ENCODE data around the gene KMT5C. TPM values are rescaled to one million over a fixed set of nuclear protein-coding genes. Genes with fewer than 3 reads are reported as not detected.
A peak's percentile ranks its signal among the peaks of the same experiment; 100 is the strongest.

The KMT5C gene
- total RNA-seq, 2 donors from 2014 or later = 73.1 to 80.6 TPM

DNA sequence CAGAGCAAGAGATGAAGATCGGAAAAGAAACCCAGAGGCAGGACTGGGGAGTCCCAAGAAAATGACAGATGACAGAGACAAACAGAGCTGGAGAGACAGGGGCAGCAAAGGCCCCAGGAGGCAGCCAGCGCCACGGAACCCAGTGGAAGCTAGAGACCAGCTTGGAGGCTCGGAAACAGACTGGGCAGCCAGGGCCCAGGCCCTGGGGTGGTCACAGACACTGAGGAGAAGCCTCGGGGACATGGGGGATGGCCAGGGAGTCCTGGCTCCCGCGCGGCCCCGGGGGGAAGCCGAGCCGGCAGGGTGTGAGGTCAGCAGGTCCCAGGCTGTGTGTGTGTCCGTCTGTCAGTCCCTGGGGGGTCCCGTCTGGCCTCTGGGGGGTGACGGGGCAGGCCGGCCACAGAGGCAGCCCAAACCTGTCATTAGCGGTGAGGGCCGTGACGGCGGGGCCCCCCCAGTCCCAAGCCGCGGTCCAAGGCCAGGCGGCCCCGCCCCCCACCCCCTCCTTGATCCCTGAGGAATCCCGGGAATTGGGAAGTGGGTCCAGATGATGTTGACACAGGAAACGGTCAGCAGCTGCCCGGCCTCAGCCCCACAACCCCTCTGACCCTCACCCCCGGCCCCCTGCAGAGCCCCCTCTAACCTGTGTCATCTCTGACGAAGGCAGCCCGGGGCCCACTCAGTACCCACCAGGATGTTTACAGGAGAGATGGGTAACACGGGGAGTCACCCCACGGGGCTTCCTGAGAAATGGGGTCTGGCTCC, 34.5 kb downstream of the KMT5C start:
- Histone ChIP-seq H3K27me3 (ENCODE audit: control insufficient read depth, insufficient read depth, low read length, poor library complexity, severe bottlenecking) (peaks cover 37% of the 10 kb centered on the region), H3K27ac (ENCODE audit: low read depth, low read length) (no peak overlapping the region), H3K36me3 (ENCODE audit: control insufficient read depth, insufficient read depth, low read length) (no peaks in the 10 kb centered on the region), H3K4me3 (ENCODE audit: low read length) (no peak overlapping the region), H3K9ac (ENCODE audit: extremely low read depth, low read length, poor library complexity, severe bottlenecking) (no peak overlapping the region), H3K9me3 (ENCODE audit: control insufficient read depth, low read length) (no peaks in the 10 kb centered on the region), H3K4me1 (ENCODE audit: control insufficient read depth, insufficient read depth, low read length) (peaks cover 5% of the 10 kb centered on the region)
- Mint-ChIP-seq H3K36me3 (ENCODE audit: low read depth) (no peaks in the 10 kb centered on the region), H3K27ac (peak overlapping the region; percentile 27), H3K4me3 (peak overlapping the region; percentile 27), H3K27me3 (ENCODE audit: insufficient read depth) (peaks cover 61% of the 10 kb centered on the region), H3K9me3 (no peaks in the 10 kb centered on the region), H3K4me1 (peaks cover 16% of the 10 kb centered on the region)
- WGBS, 2 experiments (ENCODE audit: insufficient coverage in 1 of 2, insufficient read length in 1 of 2) = 14 to 23% methylated on average over 6 to 31 of the region's 31 CpGs
- TF ChIP-seq, protein P1, sequence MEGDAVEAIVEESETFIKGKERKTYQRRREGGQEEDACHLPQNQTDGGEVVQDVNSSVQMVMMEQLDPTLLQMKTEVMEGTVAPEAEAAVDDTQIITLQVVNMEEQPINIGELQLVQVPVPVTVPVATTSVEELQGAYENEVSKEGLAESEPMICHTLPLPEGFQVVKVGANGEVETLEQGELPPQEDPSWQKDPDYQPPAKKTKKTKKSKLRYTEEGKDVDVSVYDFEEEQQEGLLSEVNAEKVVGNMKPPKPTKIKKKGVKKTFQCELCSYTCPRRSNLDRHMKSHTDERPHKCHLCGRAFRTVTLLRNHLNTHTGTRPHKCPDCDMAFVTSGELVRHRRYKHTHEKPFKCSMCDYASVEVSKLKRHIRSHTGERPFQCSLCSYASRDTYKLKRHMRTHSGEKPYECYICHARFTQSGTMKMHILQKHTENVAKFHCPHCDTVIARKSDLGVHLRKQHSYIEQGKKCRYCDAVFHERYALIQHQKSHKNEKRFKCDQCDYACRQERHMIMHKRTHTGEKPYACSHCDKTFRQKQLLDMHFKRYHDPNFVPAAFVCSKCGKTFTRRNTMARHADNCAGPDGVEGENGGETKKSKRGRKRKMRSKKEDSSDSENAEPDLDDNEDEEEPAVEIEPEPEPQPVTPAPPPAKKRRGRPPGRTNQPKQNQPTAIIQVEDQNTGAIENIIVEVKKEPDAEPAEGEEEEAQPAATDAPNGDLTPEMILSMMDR (conservative IDR thresholded peaks at IDR 0.05) = no peak
- peak; percentile 83 for DNase-seq

DNA sequence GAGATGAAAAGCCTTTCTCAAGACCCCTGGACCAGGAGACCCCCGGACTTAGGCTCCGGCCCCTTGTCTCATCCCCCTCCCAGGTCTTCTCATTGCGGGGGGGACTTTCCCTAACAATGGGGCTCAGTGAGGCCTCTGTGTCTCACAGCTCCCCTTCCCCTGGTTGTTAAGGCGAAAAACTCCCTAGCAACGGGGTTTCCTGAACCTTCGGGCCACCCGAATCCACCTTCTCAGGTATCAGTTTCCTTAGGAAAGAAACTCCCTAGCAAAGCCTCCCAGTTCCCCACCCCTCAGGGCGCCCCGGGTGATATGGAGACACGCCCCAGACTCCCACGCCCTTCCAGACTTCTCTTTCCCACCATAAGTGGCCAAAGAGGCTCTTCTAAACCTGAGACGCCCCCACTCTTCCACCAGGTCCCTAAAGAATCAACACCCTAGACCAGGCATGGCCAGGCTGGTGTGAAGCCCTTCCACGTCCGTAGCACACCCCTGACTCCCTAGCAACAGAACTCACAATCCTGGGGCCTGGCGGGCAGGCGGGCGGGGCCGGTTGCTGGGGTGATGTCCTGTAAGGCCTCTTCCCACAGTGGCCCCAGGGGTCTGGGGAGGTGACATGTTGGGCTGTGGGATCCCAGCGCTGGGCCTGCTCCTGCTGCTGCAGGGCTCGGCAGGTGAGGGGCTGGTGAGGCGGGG, 36.7 kb downstream of the KMT5C start, which contains the start of gene TMEM190:
Gene TMEM190 (plus strand): TSS at position 586 of the 693 bp plus-strand sequence. CDS start 28 bp downstream, at position 614.
- peak; percentile 88 for DNase-seq

DNA sequence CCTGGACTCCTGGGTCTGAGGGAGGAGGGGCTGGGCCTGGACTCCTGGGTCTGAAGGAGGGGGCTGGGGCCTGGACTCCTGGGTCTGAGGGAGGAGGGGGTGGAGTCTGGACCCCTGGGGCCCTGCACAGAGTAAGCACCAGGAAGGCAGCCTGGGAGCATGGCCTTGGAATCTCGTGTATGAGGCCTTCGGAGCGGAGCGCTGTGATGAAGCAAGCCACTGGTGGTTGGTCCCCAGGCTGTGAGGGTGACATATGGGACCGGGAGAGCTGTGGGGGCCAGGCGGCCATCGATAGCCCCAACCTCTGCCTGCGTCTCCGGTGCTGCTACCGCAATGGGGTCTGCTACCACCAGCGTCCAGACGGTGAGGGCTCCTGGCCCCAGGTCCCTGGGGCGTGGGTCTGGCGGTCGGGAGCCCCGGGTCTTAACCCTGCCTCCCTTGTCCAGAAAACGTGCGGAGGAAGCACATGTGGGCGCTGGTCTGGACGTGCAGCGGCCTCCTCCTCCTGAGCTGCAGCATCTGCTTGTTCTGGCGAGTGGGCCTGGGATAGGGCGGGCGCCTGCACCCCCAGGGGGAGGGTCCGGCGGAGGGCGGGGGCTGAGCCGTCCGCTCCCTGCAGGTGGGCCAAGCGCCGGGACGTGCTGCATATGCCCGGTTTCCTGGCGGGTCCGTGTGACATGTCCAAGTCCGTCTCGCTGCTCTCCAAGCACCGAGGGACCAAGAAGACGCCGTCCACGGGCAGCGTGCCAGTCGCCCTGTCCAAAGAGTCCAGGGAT, 37.9 kb downstream of the KMT5C start:
- H3K36me3 ChIP-seq (ENCODE audit: control insufficient read depth, insufficient read depth, low read length) = no peaks in the 10 kb centered on the region
- peaks cover 5% of the 10 kb centered on the region for H3K4me1 ChIP-seq (ENCODE audit: control insufficient read depth, insufficient read depth, low read length)
- WGBS, 2 experiments (ENCODE audit: insufficient coverage in 1 of 2, insufficient read length in 1 of 2) = 20 to 35% methylated on average over 15 to 43 of the region's 43 CpGs
- peaks cover 2% of the 10 kb centered on the region for H3K36me3 Mint-ChIP-seq (ENCODE audit: low read depth)
- no peak overlapping the region for H3K4me3 ChIP-seq (ENCODE audit: low read length)
- peaks cover 58% of the 10 kb centered on the region for H3K27me3 Mint-ChIP-seq (ENCODE audit: insufficient read depth)
- peaks cover 14% of the 10 kb centered on the region for H3K4me1 Mint-ChIP-seq
- no peak overlapping the region for H3K9ac ChIP-seq (ENCODE audit: extremely low read depth, low read length, poor library complexity, severe bottlenecking)
- peaks cover 8% of the 10 kb centered on the region for H3K27me3 ChIP-seq (ENCODE audit: control insufficient read depth, insufficient read depth, low read length, poor library complexity, severe bottlenecking)
- peak; percentile 73 for DNase-seq
- no peaks in the 10 kb centered on the region for H3K9me3 Mint-ChIP-seq
- H3K27ac ChIP-seq (ENCODE audit: low read depth, low read length) = no peak overlapping the region
- no peak overlapping the region for H3K27ac Mint-ChIP-seq
- peak overlapping the region; percentile 40 for H3K4me3 Mint-ChIP-seq
- TF ChIP-seq, protein P1 (conservative IDR thresholded peaks at IDR 0.05) = no peak
- H3K9me3 ChIP-seq (ENCODE audit: control insufficient read depth, low read length) = peaks cover 3% of the 10 kb centered on the region

More for the DNA sequence above, 36.7 kb downstream of the KMT5C start, which contains the start of gene TMEM190:
- Histone ChIP-seq H3K4me3 (ENCODE audit: low read length) (no peak within 1 kb of the TSS), H3K4me1 (ENCODE audit: control insufficient read depth, insufficient read depth, low read length) (peaks cover 5% of the 10 kb centered on the region), H3K9me3 (ENCODE audit: control insufficient read depth, low read length) (no peaks in the 10 kb centered on the region), H3K36me3 (ENCODE audit: control insufficient read depth, insufficient read depth, low read length) (no peaks in the 10 kb centered on the region), H3K27ac (ENCODE audit: low read depth, low read length) (no peak within 1 kb of the TSS), H3K27me3 (ENCODE audit: control insufficient read depth, insufficient read depth, low read length, poor library complexity, severe bottlenecking) (peaks cover 19% of the 10 kb centered on the region), H3K9ac (ENCODE audit: extremely low read depth, low read length, poor library complexity, severe bottlenecking) (no peak within 1 kb of the TSS)
- TF ChIP-seq, protein P1 (conservative IDR thresholded peaks at IDR 0.05) = no peak
- peak within 1 kb of the TSS; percentile 40 for H3K4me3 Mint-ChIP-seq
- no peak within 1 kb of the TSS for H3K27ac Mint-ChIP-seq
- peaks cover 16% of the 10 kb centered on the region for H3K4me1 Mint-ChIP-seq
- WGBS, 2 experiments (ENCODE audit: insufficient coverage in 1 of 2, insufficient read length in 1 of 2) = 70 to 71% methylated on average over 14 to 21 of the region's 21 CpGs
- H3K9me3 Mint-ChIP-seq = no peaks in the 10 kb centered on the region
- peaks cover under 1% of the 10 kb centered on the region for H3K36me3 Mint-ChIP-seq (ENCODE audit: low read depth)
- H3K27me3 Mint-ChIP-seq (ENCODE audit: insufficient read depth) = peaks cover 58% of the 10 kb centered on the region

Data from endodermal cell (in vitro differentiated cells).